ENCODE results near the gene PHGDH. TPM values are rescaled to one million over a fixed set of nuclear protein-coding genes. Genes with fewer than 3 reads are reported as not detected.

Gene PHGDH
- total and polyA plus RNA-seq, 2 of the 13 experiments (the other 11 are each of a cell fraction or from before 2014, with no cell fraction given), result 95.8 to 133 TPM

DNA sequence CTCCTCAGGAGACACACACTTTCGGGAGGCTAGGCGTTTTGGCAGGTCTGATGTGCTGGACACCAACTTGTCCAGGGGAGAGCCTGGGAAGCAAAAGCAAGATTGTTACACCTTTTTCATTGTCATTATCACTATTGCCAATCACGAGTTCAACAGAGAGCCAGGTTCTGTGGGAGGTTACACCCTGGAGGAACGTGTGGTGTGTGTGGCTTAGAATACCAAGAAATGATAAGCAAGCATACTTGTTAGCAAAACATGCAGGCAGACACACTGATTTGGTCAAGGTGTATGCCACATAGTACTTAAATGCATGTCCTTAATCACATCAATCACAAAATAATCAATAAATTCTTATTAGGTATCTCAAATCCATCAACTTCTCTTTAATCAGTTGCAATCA, 40.9 kb downstream of the PHGDH start:
- H2AFZ ChIP-seq (ENCODE audit: low read length), result no peak overlapping the region
- TF ChIP-seq ZNF460 (CRISPR knock-in tag; IDR thresholded peaks at IDR 0.05; ENCODE audit: borderline replicate concordance), result no peak
- TF ChIP-seq TEAD3 (CRISPR knock-in tag; optimal IDR thresholded peaks at IDR 0.05; ENCODE audit: borderline replicate concordance), result no peak
- no peak for TF ChIP-seq ZNF24 (IDR thresholded peaks at IDR 0.05)
- no peak for TF ChIP-seq SETDB1 (CRISPR knock-in tag; IDR thresholded peaks at IDR 0.05; ENCODE audit: borderline replicate concordance)
- no peak for TF ChIP-seq HNRNPK (IDR thresholded peaks at IDR 0.05; ENCODE audit: low read depth, low read length, poor library complexity, severe bottlenecking)
- BruUV-seq (replicated peaks), result no TSS peak

DNA sequence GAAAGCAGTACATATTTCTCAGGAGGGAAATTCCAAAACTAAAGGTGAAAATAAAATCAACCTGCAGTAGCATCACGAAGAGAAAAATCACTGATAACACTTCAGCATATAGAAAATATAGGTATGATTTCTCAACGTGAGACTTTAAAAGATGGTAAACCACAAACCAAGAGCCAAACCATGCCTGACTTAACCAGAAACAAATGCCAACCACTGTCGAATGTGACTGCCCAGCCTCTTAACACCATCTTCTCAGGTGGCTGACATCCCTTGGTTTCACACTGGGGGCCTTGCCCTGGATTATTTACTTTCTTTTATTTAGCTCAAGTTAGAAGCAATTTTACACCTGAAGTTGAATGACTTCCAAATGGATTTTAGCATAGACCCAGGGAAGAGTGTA, 46.9 kb downstream of the PHGDH start:
- CTCF ChIA-PET (ENCODE audit: low intra/inter-chr PET ratio, low total read pairs), result no interaction called here
- in situ Hi-C loops (cut with HindIII; ENCODE audit: extremely low pct_ligation_motif_present, low pct_unique_long_range_greater_than_20kb), result no loop called here
- FAIRE-seq, result no peak

More for the DNA sequence above, 40.9 kb downstream of the PHGDH start:
- intact Hi-C loops (cut with micrococcal nuclease; ENCODE audit: unreplicated experiment) (no loop called here), in situ Hi-C loops (cut with HindIII; ENCODE audit: extremely low pct_ligation_motif_present, low pct_unique_long_range_greater_than_20kb) (no loop called here)
- Histone ChIP-seq H3K4me3 (replicated peaks in 1 of 3; ENCODE audit: insufficient read depth in 1 of 3, low read depth in 2 of 3, low read length in 3 of 3) (no peak overlapping the region), H3K4me2 (ENCODE audit: low read depth, low read length) (no peak overlapping the region), H3K4me1 (ENCODE audit: insufficient read depth, low read length) (peaks cover 7% of the 10 kb centered on the region; the same call in 1 of the 2 replicates), H3K9ac (ENCODE audit: insufficient read depth, low read depth, low read length) (no peak overlapping the region), H3K27me3 (ENCODE audit: control insufficient read depth in 1 of 2, insufficient read depth in 2 of 2, low read length in 2 of 2) (no peaks in the 10 kb centered on the region; a peak in 1 of 5 replicates), H3K9me3 (ENCODE audit: low read length) (no peaks in the 10 kb centered on the region), H3K36me3 (replicated peaks in 1 of 2; ENCODE audit: control insufficient read depth in 1 of 2, insufficient read depth in 2 of 2, low read length in 2 of 2) (no peaks in the 10 kb centered on the region), H3K79me2 (ENCODE audit: insufficient read depth, low read length) (no peaks in the 10 kb centered on the region), H3K27ac (ENCODE audit: extremely low read length, insufficient read depth, low read length) (no peak overlapping the region), H4K20me1 (ENCODE audit: insufficient read depth, low read length) (no peaks in the 10 kb centered on the region)
- FAIRE-seq (no peak), DNase-seq (ENCODE audit: low spot score) (no peak), ATAC-seq (no peak)
- CTCF ChIA-PET (ENCODE audit: low intra/inter-chr PET ratio, low total read pairs), result no interaction called here
- POLR2A ChIA-PET, result no interaction called here
- 67% methylated on average over 4 of the region's 4 CpGs for WGBS (ENCODE audit: low lambda C conversion rate)

More for the DNA sequence above, 46.9 kb downstream of the PHGDH start:
- H3K79me2 ChIP-seq (ENCODE audit: insufficient read depth, low read length), result no peaks in the 10 kb centered on the region
- no peak for DNase-seq (ENCODE audit: low spot score)
- no peaks in the 10 kb centered on the region for H3K27me3 ChIP-seq (ENCODE audit: control insufficient read depth in 1 of 2, insufficient read depth in 2 of 2, low read length in 2 of 2)
- no peaks in the 10 kb centered on the region for H3K9me3 ChIP-seq (ENCODE audit: low read length)
- H3K4me2 ChIP-seq (ENCODE audit: low read depth, low read length), result no peak overlapping the region
- BruUV-seq (replicated peaks), result no TSS peak
- H3K9ac ChIP-seq (ENCODE audit: insufficient read depth, low read depth, low read length), result no peak overlapping the region
- 58% methylated on average over 3 of the region's 3 CpGs for WGBS (ENCODE audit: low lambda C conversion rate)
- no peaks in the 10 kb centered on the region for H3K36me3 ChIP-seq (replicated peaks in 1 of 2; ENCODE audit: control insufficient read depth in 1 of 2, insufficient read depth in 2 of 2, low read length in 2 of 2)
- H3K4me3 ChIP-seq (replicated peaks in 1 of 3; ENCODE audit: insufficient read depth in 1 of 3, low read depth in 2 of 3, low read length in 3 of 3), result no peak overlapping the region
- intact Hi-C loops (cut with micrococcal nuclease; ENCODE audit: unreplicated experiment), result no loop called here
- no peak overlapping the region for H3K27ac ChIP-seq (ENCODE audit: extremely low read length, insufficient read depth, low read length)
- H2AFZ ChIP-seq (ENCODE audit: low read length), result no peak overlapping the region
- TF ChIP-seq IKZF4 (CRISPR knock-in tag; IDR thresholded peaks at IDR 0.05; ENCODE audit: borderline replicate concordance, low read depth, not compliant biosample characterization) (no peak), GATA4 (IDR thresholded peaks at IDR 0.05; ENCODE audit: borderline replicate concordance, low read depth) (no peak), ZNF274 (CRISPR knock-in tag; IDR thresholded peaks at IDR 0.05) (no peak), TBX2 (CRISPR knock-in tag; IDR thresholded peaks at IDR 0.05; ENCODE audit: borderline replicate concordance) (no peak)
- TF ChIP-seq, protein P1, sequence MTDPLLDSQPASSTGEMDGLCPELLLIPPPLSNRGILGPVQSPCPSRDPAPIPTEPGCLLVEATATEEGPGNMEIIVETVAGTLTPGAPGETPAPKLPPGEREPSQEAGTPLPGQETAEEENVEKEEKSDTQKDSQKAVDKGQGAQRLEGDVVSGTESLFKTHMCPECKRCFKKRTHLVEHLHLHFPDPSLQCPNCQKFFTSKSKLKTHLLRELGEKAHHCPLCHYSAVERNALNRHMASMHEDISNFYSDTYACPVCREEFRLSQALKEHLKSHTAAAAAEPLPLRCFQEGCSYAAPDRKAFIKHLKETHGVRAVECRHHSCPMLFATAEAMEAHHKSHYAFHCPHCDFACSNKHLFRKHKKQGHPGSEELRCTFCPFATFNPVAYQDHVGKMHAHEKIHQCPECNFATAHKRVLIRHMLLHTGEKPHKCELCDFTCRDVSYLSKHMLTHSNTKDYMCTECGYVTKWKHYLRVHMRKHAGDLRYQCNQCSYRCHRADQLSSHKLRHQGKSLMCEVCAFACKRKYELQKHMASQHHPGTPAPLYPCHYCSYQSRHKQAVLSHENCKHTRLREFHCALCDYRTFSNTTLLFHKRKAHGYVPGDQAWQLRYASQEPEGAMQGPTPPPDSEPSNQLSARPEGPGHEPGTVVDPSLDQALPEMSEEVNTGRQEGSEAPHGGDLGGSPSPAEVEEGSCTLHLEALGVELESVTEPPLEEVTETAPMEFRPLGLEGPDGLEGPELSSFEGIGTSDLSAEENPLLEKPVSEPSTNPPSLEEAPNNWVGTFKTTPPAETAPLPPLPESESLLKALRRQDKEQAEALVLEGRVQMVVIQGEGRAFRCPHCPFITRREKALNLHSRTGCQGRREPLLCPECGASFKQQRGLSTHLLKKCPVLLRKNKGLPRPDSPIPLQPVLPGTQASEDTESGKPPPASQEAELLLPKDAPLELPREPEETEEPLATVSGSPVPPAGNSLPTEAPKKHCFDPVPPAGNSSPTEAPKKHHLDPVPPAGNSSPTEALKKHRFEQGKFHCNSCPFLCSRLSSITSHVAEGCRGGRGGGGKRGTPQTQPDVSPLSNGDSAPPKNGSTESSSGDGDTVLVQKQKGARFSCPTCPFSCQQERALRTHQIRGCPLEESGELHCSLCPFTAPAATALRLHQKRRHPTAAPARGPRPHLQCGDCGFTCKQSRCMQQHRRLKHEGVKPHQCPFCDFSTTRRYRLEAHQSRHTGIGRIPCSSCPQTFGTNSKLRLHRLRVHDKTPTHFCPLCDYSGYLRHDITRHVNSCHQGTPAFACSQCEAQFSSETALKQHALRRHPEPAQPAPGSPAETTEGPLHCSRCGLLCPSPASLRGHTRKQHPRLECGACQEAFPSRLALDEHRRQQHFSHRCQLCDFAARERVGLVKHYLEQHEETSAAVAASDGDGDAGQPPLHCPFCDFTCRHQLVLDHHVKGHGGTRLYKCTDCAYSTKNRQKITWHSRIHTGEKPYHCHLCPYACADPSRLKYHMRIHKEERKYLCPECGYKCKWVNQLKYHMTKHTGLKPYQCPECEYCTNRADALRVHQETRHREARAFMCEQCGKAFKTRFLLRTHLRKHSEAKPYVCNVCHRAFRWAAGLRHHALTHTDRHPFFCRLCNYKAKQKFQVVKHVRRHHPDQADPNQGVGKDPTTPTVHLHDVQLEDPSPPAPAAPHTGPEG (CRISPR knock-in tag; IDR thresholded peaks at IDR 0.05), result no peak
- H4K20me1 ChIP-seq (ENCODE audit: insufficient read depth, low read length), result no peaks in the 10 kb centered on the region
- ATAC-seq, result no peak
- POLR2A ChIA-PET, result no interaction called here
- H3K4me1 ChIP-seq (ENCODE audit: insufficient read depth, low read length), result no peaks in the 10 kb centered on the region

All from HepG2 (cell line).